Esophagus (tissue), 2 donors: Measurements from ENCODE around the gene TEKTIP1. TPM values are rescaled to one million over a fixed set of nuclear protein-coding genes. Genes with fewer than 3 reads are reported as not detected.

ENCODE experiments used
- H3K27ac ChIP-seq, 2 donors: one replicate each; pipeline ENCODE4 v1.5.1; 2013; ENCODE audit warnings: low read depth in 2 of 2, mild to moderate bottlenecking in 2 of 2, inconsistent platforms in 1 of 2, low read length in 1 of 2, moderate library complexity in 1 of 2
- H3K27me3 ChIP-seq, 2 donors: one replicate each; pipeline ENCODE4 v1.6.1; 2013; ENCODE audit warnings: low read length in 2 of 2, control low read depth in 1 of 2, mild to moderate bottlenecking in 1 of 2; ENCODE audit not compliant: insufficient read depth in 2 of 2, control insufficient read depth in 1 of 2
- H3K36me3 ChIP-seq, 2 donors: one replicate each; pipeline ENCODE4 v1.6.1; 2013; ENCODE audit warnings: low read length in 1 of 2; ENCODE audit not compliant: control insufficient read depth in 2 of 2, insufficient read depth in 2 of 2
- H3K4me1 ChIP-seq, 2 donors: one replicate each; pipeline ENCODE4 v1.6.1; 2013; ENCODE audit warnings: low read length in 1 of 2; ENCODE audit not compliant: control insufficient read depth in 2 of 2, insufficient read depth in 2 of 2
- H3K4me3 ChIP-seq, 2 donors: one replicate each; pipeline ENCODE4 v1.5.1; 2013; ENCODE audit warnings: low read length in 2 of 2, mild to moderate bottlenecking in 2 of 2, low read depth in 1 of 2, moderate library complexity in 1 of 2
- H3K9me3 ChIP-seq, 2 donors: one replicate each; pipeline ENCODE4 v1.6.1; 2013; ENCODE audit warnings: mild to moderate bottlenecking in 2 of 2, low read depth in 1 of 2, low read length in 1 of 2, moderate library complexity in 1 of 2; ENCODE audit not compliant: control insufficient read depth in 2 of 2, insufficient read depth in 1 of 2
- WGBS, 2 donors: extraction: QIAGEN DNeasy Blood & Tissue Kit; methylation state at CpG; one replicate each; pipeline ENCODE4 v1.1.7; 2013; 5-methylcytosine and 5-hydroxymethylcytosine counted together
- polyA plus RNA-seq, 2 donors: library from polyadenylated mRNA; stranded (reverse); fragments of 200-250 nt; gene quantifications; one replicate each; pipeline ENCODE4 v1.2.3, GENCODE V29; 2013
- donor health status: healthy with polysubstance abuse.
- donor health status: Bipolar disorder and iron deficiency.

Gene TEKTIP1
- under 1 TPM; 0.08 to 0.41 TPM for polyA plus RNA-seq

DNA sequence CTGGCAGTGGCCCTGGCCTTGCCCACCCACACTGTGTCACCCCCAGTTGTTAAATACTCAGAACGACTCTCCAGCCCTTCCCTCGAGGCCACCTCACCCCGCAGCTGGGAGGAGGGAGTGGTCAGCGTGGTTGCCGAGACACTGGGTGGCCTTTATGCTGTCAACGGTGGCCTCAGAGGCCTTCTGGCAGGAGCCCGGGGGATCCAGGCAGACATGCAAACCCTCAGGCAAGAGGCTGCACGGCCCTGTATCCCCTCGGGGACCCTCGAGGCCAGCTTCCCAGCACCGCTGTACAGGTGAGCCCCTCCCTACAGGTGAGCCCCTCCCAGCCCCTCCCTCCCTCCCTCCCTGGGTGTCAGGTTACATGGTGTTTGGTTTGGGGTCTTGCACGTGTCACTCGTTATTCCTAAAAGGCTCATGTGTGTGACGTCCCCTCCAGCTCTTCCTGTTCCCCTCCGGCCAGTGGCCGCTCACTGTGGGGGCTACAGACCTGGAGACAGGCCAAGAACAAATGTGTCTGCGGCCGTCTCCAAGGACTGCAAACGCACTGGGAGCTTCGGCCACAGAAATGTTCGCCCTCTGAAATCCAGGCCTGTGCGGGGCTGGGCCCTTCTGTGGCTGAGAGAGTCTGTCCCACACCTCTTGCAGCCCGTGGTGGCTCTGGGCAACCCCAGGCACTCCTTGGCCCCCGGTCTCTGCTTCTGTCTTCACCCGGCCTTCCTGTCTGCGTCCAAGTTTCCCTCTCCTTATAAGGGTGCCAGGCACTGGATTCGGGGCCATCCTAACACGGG lies at the start of gene TEKTIP1:
TSS of gene TEKTIP1 (plus strand) at position 210 of the 791 bp plus-strand sequence. CDS start at position 214, 4 bp downstream.
- no peak within 1 kb of the TSS for H3K4me3 ChIP-seq
- H3K4me1 ChIP-seq = peaks cover 0 to 5% of the 10 kb centered on the region in 2 donors
- no peaks in the 10 kb centered on the region for H3K27me3 ChIP-seq
- H3K27ac ChIP-seq = peak within 1 kb of the TSS in 1 of 2 donors; percentile 13
- 62 to 73% methylated on average over 28 of the region's 28 CpGs for WGBS, 2 donors
- H3K9me3 ChIP-seq = no peaks in the 10 kb centered on the region
- H3K36me3 ChIP-seq = peaks cover 12 to 26% of the 10 kb centered on the region in 2 donors

DNA sequence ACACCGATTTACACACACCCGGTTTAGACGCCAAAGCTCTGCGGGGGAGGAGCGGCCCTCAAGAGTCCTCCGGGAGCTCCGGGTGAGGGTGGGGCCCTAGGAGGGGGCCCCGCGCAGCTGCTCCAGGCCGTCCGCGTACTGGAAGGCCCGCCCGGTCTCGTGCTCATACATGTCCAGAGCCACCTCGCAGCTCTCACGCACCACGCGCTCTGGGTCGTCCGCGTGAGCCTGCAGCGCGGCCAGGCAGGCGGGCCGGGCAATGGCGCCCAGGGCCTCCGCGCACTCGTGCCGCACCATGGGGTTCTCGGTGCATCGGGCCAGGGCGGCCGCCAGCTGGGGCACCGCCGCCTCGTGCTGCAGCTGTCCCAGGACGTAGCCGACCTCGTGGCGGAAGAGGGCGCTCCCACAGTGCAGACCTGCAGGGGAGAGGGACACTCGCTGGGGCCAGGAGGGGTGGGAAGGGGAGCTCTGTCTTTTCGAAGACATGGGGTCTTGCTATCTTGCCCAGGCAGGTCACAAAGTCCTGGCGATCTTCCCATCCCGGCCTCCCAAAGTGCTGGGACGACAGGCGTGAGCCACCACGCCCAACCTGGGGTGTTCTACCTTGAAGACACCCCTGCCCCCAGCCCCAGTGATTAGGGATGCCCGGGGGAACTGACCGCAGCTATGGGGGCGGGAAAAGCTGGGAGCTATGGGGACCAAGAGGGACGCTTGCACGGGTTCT lies 47.4 kb upstream of the TEKTIP1 start:
- Histone ChIP-seq H3K27me3 (no peaks in the 10 kb centered on the region), H3K27ac (no peak overlapping the region), H3K9me3 (no peaks in the 10 kb centered on the region), H3K4me1 (no peaks in the 10 kb centered on the region), H3K36me3 (peaks cover 13 to 38% of the 10 kb centered on the region in 2 donors), H3K4me3 (no peak overlapping the region)
- 94% methylated on average over 55 of the region's 55 CpGs for WGBS, 2 donors

GRCh38 chr19:3492131-3492839 lies 46.7 kb upstream of the TEKTIP1 start:
- H3K9me3 ChIP-seq = no peaks in the 10 kb centered on the region
- no peaks in the 10 kb centered on the region for H3K27me3 ChIP-seq
- no peaks in the 10 kb centered on the region for H3K4me1 ChIP-seq
- peaks cover 13 to 40% of the 10 kb centered on the region in 2 donors for H3K36me3 ChIP-seq
- 95 to 96% methylated on average over 45 of the region's 45 CpGs for WGBS, 2 donors
- no peak overlapping the region for H3K27ac ChIP-seq
- H3K4me3 ChIP-seq = no peak overlapping the region

- 94% methylated on average over 16 of the region's 16 CpGs for WGBS, 2 donors
- H3K4me1 ChIP-seq = no peaks in the 10 kb centered on the region
- H3K9me3 ChIP-seq = no peaks in the 10 kb centered on the region
- H3K4me3 ChIP-seq = no peak overlapping the region
- no peaks in the 10 kb centered on the region for H3K27me3 ChIP-seq
- H3K27ac ChIP-seq = no peak overlapping the region
- peaks cover 13 to 40% of the 10 kb centered on the region in 2 donors for H3K36me3 ChIP-seq
Measured at GRCh38 chr19:3492919-3493318, 46.1 kb upstream of the TEKTIP1 start.

- 90 to 94% methylated on average over 14 of the region's 14 CpGs for WGBS, 2 donors
- Histone ChIP-seq H3K27ac (no peak overlapping the region), H3K4me3 (no peak overlapping the region), H3K4me1 (no peaks in the 10 kb centered on the region), H3K36me3 (peaks cover 13 to 40% of the 10 kb centered on the region in 2 donors), H3K27me3 (no peaks in the 10 kb centered on the region), H3K9me3 (no peaks in the 10 kb centered on the region)
Measured at GRCh38 chr19:3493651-3494050, 45.3 kb upstream of the TEKTIP1 start.

GRCh38 chr19:3494051-3494450 lies 44.9 kb upstream of the TEKTIP1 start:
- Histone ChIP-seq H3K27ac (no peak overlapping the region), H3K27me3 (no peaks in the 10 kb centered on the region), H3K4me1 (no peaks in the 10 kb centered on the region), H3K4me3 (no peak overlapping the region), H3K36me3 (peaks cover 13 to 40% of the 10 kb centered on the region in 2 donors), H3K9me3 (no peaks in the 10 kb centered on the region)
- 86 to 90% methylated on average over 15 of the region's 15 CpGs for WGBS, 2 donors

GRCh38 chr19:3494559-3494958 lies 44.4 kb upstream of the TEKTIP1 start:
- H3K36me3 ChIP-seq = peaks cover 13 to 40% of the 10 kb centered on the region in 2 donors
- WGBS, 2 donors = 90 to 91% methylated on average over 18 of the region's 18 CpGs
- no peaks in the 10 kb centered on the region for H3K9me3 ChIP-seq

GRCh38 chr19:3496392-3497273 lies 42.3 kb upstream of the TEKTIP1 start:
- WGBS, 2 donors = 95 to 97% methylated on average over 32 of the region's 32 CpGs
- no peak overlapping the region for H3K27ac ChIP-seq
- H3K27me3 ChIP-seq = no peaks in the 10 kb centered on the region
- no peak overlapping the region for H3K4me3 ChIP-seq
- H3K9me3 ChIP-seq = no peaks in the 10 kb centered on the region
- peaks cover 3% of the 10 kb centered on the region in 2 donors for H3K4me1 ChIP-seq
- H3K36me3 ChIP-seq = peaks cover 13 to 30% of the 10 kb centered on the region in 2 donors

More at GRCh38 chr19:3494559-3494958, 44.4 kb upstream of the TEKTIP1 start:
- no peak overlapping the region for H3K4me3 ChIP-seq
- no peak overlapping the region for H3K27ac ChIP-seq
- no peaks in the 10 kb centered on the region for H3K27me3 ChIP-seq
- H3K4me1 ChIP-seq = no peaks in the 10 kb centered on the region
